ENCODE results near the gene MATK. TPM values are rescaled to one million over a fixed set of nuclear protein-coding genes. Genes with fewer than 3 reads are reported as not detected.

MATK gene, protein sequence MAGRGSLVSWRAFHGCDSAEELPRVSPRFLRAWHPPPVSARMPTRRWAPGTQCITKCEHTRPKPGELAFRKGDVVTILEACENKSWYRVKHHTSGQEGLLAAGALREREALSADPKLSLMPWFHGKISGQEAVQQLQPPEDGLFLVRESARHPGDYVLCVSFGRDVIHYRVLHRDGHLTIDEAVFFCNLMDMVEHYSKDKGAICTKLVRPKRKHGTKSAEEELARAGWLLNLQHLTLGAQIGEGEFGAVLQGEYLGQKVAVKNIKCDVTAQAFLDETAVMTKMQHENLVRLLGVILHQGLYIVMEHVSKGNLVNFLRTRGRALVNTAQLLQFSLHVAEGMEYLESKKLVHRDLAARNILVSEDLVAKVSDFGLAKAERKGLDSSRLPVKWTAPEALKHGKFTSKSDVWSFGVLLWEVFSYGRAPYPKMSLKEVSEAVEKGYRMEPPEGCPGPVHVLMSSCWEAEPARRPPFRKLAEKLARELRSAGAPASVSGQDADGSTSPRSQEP
- total RNA-seq, result 1 to 10 TPM; 2.2 to 3.6 (median 2.4) TPM
- long read RNA-seq, donor 1, partial matches to known transcripts, result 1 of 4 reads
- long read RNA-seq, donor 1, other reads (novel, unspliced or antisense), result 0 of 4 reads
- long read RNA-seq, donor 2, partial matches to known transcripts, result 0 of 2 reads
- long read RNA-seq, donor 2, other reads (novel, unspliced or antisense), result 1 of 2 reads

DNA sequence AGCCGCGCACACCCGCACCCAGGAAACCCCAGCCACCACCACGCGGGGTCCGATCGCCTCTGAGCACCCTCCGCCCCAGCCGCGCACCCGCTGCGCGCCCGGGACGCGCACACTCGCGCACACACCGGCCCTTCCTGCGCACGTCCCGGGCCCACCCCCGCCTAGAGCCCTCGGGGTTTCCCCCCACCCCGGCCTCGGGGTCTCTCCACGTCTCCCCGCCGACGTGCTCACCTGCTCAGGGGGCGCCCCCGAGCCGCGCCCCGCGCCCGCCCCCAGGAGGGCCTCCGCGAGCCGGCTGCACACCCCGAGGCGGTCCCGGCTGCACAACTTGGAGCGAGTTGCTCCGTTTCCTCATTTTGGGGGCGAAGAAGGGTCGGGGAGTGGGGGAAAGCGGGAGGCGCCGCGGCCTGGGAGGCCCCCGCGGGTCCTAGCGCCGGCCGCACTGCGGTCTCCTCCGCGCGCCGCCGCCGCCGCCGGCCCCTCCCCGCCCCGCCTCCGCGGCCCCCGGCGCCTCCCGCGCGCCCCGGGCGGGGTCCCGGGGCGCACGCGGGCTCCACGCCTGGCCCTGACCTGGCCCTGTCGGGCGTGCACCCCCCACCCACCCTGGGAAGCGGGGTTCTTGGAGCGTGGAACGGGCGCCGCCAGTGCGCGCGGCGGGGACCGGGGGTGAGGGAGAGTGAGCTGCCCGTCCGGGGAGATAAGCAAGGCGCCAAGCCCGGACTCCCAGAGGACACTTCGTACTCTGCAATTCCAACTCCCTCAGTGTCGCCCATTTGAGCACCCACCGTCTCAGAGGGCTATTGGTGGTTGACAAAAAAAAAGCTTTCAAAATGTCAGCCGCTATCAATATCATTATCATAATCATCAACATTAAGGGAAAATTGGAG is at the start of gene MATK:
MATK (minus strand) TSS at position 444 of the 887 bp plus-strand sequence. CDS start 1,246 bp downstream, outside the sequence.
- ATAC-seq (peak; percentile 46), DNase-seq (peak in 1 of 3 donors; percentile 45)
- intact Hi-C loops (cut with DNase I, micrococcal nuclease), result no loop called here
- Histone ChIP-seq H3K36me3 (ENCODE audit: low read depth) (no peaks in the 10 kb centered on the region), H3K4me1 (ENCODE audit: low read depth) (no peaks in the 10 kb centered on the region), H3K4me3 (peak within 1 kb of the TSS; percentile 9), H3K9me3 (peaks cover 14% of the 10 kb centered on the region)
- TF ChIP-seq, protein P1, sequence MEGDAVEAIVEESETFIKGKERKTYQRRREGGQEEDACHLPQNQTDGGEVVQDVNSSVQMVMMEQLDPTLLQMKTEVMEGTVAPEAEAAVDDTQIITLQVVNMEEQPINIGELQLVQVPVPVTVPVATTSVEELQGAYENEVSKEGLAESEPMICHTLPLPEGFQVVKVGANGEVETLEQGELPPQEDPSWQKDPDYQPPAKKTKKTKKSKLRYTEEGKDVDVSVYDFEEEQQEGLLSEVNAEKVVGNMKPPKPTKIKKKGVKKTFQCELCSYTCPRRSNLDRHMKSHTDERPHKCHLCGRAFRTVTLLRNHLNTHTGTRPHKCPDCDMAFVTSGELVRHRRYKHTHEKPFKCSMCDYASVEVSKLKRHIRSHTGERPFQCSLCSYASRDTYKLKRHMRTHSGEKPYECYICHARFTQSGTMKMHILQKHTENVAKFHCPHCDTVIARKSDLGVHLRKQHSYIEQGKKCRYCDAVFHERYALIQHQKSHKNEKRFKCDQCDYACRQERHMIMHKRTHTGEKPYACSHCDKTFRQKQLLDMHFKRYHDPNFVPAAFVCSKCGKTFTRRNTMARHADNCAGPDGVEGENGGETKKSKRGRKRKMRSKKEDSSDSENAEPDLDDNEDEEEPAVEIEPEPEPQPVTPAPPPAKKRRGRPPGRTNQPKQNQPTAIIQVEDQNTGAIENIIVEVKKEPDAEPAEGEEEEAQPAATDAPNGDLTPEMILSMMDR (IDR thresholded peaks at IDR 0.05), result no peak

DNA sequence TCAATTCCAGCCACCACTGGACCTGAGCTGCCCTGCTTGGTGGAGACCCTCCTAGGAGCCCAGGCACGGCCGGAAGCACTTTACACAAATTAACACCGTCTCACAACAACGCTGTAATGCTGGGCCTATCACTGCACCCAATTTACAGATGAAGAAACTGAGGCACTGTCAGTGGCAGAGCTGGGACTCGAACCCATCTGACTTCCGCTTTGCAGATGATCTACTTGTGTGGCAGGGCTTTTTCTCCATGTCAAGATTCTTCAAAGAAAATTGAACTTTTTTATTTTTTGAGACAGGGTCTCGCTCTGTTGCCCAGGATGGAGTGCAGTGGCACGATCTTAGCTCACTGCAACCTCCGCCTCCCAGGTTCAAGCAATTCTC is 48.9 kb upstream of the MATK start:
- Histone ChIP-seq H3K4me1 (ENCODE audit: low read depth) (no peaks in the 10 kb centered on the region), H3K36me3 (ENCODE audit: low read depth) (no peaks in the 10 kb centered on the region), H3K9me3 (no peaks in the 10 kb centered on the region), H3K4me3 (no peak overlapping the region)
- no peak for DNase-seq
- no peak for ATAC-seq
- intact Hi-C loops (cut with DNase I, micrococcal nuclease), result no loop called here
- TF ChIP-seq, protein P1 (IDR thresholded peaks at IDR 0.05), result no peak

DNA sequence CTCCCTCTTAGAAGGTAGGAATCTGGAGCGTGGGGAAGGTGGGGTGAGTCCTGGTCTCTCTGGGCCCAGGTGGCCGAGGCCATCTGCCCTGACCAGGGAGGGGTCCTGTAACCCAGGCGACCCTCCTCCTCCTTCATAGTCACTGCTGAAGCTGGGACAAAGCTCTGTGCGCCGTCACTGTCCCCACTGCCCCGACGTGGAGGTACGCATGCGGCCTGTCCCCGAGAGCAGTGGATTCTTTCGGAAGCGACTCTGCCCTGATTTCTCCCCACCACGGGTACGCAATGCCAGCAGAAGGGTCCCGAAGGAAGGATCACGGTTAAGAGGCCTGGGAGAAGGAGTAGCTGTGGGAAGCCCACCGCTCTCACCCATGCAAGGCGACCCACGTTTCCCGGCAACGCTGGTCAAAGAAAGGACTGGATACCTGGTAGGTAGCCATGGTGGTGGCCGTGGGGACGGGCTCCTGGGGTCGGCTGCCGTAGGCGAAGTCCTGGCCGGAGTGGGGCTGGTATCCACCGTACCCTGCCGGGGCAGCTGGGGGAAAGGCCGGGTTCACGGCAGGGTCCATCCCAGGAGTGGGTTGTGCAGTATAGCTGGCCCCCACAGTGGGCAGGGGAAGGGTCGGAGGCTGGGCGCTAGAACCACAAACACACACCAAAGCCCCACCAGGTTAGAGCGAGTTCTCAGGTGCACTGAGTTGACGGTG is 48.3 kb upstream of the MATK start:
- Histone ChIP-seq H3K4me1 (ENCODE audit: low read depth) (no peaks in the 10 kb centered on the region), H3K9me3 (no peaks in the 10 kb centered on the region), H3K36me3 (ENCODE audit: low read depth) (no peaks in the 10 kb centered on the region), H3K4me3 (no peak overlapping the region)
- no peak for DNase-seq
- intact Hi-C loops (cut with DNase I, micrococcal nuclease), result no loop called here
- no peak for ATAC-seq
- TF ChIP-seq, protein P1 (IDR thresholded peaks at IDR 0.05), result no peak

DNA sequence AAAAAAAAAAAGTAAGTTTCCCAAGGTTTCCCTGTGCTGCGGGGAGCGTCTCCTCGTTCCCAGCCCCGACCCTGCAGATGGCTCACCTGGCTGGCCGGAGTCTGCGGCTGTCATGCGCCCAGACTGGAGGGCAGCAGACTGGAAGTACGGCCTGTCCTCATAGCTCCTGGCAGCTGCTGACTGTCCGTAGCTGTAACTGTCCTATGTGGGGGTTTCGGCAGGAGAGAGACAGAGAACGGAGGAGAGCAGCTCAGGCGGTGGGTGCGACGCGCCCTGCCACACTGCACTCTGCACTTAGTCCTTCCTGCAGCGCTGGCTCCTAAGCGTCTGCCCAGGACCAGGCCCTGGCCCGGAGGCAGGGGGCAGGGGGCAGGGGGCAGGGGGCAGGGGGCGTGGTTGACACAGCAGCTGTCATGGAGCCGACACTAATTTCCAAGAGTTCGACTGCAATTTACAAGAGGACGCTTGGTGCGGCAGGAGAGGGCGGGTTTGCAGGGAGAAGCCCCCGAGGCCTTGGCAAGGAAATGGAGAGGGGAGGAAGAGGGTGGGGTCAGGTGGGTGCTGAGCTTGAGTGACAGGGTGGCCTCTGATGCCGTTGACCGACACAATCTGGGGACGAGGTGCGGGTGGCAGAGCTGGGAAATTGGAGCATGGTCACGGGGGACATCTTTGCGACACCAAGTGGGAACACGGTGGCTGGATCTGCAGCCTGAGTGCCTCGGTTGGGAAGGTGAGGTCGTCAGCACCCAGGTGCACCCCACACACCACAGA is 47.6 kb upstream of the MATK start:
- H3K4me1 ChIP-seq (ENCODE audit: low read depth), result no peaks in the 10 kb centered on the region
- H3K9me3 ChIP-seq, result no peaks in the 10 kb centered on the region
- H3K4me3 ChIP-seq, result no peak overlapping the region
- TF ChIP-seq, protein P1 (IDR thresholded peaks at IDR 0.05), result no peak
- intact Hi-C loops (cut with DNase I, micrococcal nuclease), result no loop called here
- H3K36me3 ChIP-seq (ENCODE audit: low read depth), result no peaks in the 10 kb centered on the region
- no peak for ATAC-seq
- DNase-seq, result no peak
